ENCODE data around the gene MYO5C. TPM values are rescaled to one million over a fixed set of nuclear protein-coding genes. Genes with fewer than 3 reads are reported as not detected.
"Not testable (repeated sequence)": the region's sequence is repeated elsewhere in the genome, so short reads cannot be mapped to it uniquely, and the experiment has no call there.

The MYO5C gene
- total and polyA plus RNA-seq, 2 of the 13 experiments (the other 11 are each of a cell fraction or from before 2014, with no cell fraction given) = 15.7 to 23.7 TPM

DNA sequence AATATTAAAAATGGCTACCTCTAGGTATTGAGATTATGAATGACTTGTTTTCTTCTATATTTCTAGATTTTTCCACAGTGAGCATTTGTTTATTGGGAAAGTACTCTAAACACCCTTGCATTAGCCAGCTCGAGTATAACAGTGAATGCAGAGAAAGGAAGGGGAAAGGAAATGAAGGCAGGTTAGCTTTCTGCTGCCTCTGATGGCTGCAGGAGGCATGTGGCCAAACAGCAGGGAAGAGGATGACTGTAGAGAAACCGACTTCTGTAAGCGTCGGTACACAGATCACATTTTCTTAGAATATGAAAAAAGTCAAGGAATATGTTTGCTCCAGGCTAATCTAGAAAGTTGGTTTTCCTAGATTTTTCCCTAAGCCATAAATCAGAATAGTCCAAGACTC is 124.2 kb downstream of the MYO5C start:
- Histone ChIP-seq H3K4me3 (replicated peaks in 1 of 3; ENCODE audit: insufficient read depth in 1 of 3, low read depth in 2 of 3, low read length in 3 of 3) (no peak overlapping the region), H3K9ac (ENCODE audit: insufficient read depth, low read depth, low read length) (no peak overlapping the region), H3K4me1 (ENCODE audit: insufficient read depth, low read length) (no peaks in the 10 kb centered on the region), H3K27ac (ENCODE audit: extremely low read length, insufficient read depth, low read length) (no peak overlapping the region), H2AFZ (ENCODE audit: low read length) (no peak overlapping the region), H3K36me3 (replicated peaks in 1 of 2; ENCODE audit: control insufficient read depth in 1 of 2, insufficient read depth in 2 of 2, low read length in 2 of 2) (no peaks in the 10 kb centered on the region), H3K9me3 (ENCODE audit: low read length) (no peaks in the 10 kb centered on the region), H3K27me3 (ENCODE audit: control insufficient read depth in 1 of 2, insufficient read depth in 2 of 2, low read length in 2 of 2) (no peaks in the 10 kb centered on the region), H3K79me2 (ENCODE audit: insufficient read depth, low read length) (no peaks in the 10 kb centered on the region), H3K4me2 (ENCODE audit: low read depth, low read length) (no peak overlapping the region), H4K20me1 (ENCODE audit: insufficient read depth, low read length) (no peaks in the 10 kb centered on the region)
- CTCF ChIA-PET (ENCODE audit: low intra/inter-chr PET ratio, low total read pairs) = no interaction called here
- ATAC-seq (no peak), DNase-seq (ENCODE audit: low spot score) (no peak), FAIRE-seq (no peak)
- intact Hi-C loops (cut with micrococcal nuclease; ENCODE audit: unreplicated experiment) = no loop called here
- TF ChIP-seq, protein P1, sequence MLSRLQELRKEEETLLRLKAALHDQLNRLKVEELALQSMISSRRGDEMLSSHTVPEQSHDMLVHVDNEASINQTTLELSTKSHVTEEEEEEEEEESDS (CRISPR knock-in tag; IDR thresholded peaks at IDR 0.05; ENCODE audit: borderline replicate concordance) = no peak
- TF ChIP-seq TAF15 (IDR thresholded peaks at IDR 0.05; ENCODE audit: low read depth, low read length, poor library complexity, severe bottlenecking) (no peak), HDAC1 (CRISPR knock-in tag; IDR thresholded peaks at IDR 0.05) (no peak), TCF7 (IDR thresholded peaks at IDR 0.05; ENCODE audit: low read depth) (no peak), SP2 (CRISPR knock-in tag; IDR thresholded peaks at IDR 0.05) (no peak), NFE2 (CRISPR knock-in tag; IDR thresholded peaks at IDR 0.05) (no peak), RNF219 (CRISPR knock-in tag; IDR thresholded peaks at IDR 0.05) (no peak), MTA3 (CRISPR knock-in tag; IDR thresholded peaks at IDR 0.05) (no peak), SOX5 (CRISPR knock-in tag; IDR thresholded peaks at IDR 0.05; ENCODE audit: borderline replicate concordance) (no peak), ELK4 (CRISPR knock-in tag; IDR thresholded peaks at IDR 0.05; ENCODE audit: borderline replicate concordance) (no peak)
- WGBS (ENCODE audit: low lambda C conversion rate) = 77% methylated on average over 4 of the region's 4 CpGs
- BruUV-seq (replicated peaks) = no TSS peak
- POLR2A ChIA-PET = interaction anchor here (0.6 kb wide), 1 partner anchor 9 kb away, joined by 4 read pairs; no protein-coding TSS in a partner anchor
- in situ Hi-C loops (cut with HindIII; ENCODE audit: extremely low pct_ligation_motif_present, low pct_unique_long_range_greater_than_20kb) = no loop called here

DNA sequence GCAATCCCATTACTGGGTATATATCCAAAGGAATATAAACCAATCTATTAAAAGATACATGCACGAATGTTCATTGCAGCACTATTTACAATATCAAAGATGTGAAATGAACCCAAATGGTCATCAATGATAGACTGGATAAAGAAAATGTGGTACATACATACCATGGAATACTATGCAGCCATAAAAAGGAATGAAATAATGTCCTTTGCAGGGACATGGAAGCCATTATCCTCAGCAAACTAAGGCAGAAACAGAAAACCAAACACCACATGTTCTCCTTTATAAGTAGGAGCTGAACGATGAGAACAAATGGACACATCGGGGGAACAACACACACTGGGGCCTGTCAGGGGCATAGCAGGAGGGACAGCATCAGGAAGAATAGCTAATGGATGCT is 125.4 kb downstream of the MYO5C start:
- H3K9ac ChIP-seq (ENCODE audit: insufficient read depth, low read depth, low read length); H3K4me2 ChIP-seq (ENCODE audit: low read depth, low read length); FAIRE-seq; intact Hi-C loops (cut with micrococcal nuclease; ENCODE audit: unreplicated experiment); H2AFZ ChIP-seq (ENCODE audit: low read length); H3K79me2 ChIP-seq (ENCODE audit: insufficient read depth, low read length); H3K4me3 ChIP-seq (replicated peaks in 1 of 3; ENCODE audit: insufficient read depth in 1 of 3, low read depth in 2 of 3, low read length in 3 of 3); ATAC-seq; DNase-seq (ENCODE audit: low spot score); BruUV-seq (replicated peaks); H3K9me3 ChIP-seq (ENCODE audit: low read length); H3K4me1 ChIP-seq (ENCODE audit: insufficient read depth, low read length); H3K36me3 ChIP-seq (replicated peaks in 1 of 2; ENCODE audit: control insufficient read depth in 1 of 2, insufficient read depth in 2 of 2, low read length in 2 of 2); H4K20me1 ChIP-seq (ENCODE audit: insufficient read depth, low read length); in situ Hi-C loops (cut with HindIII; ENCODE audit: extremely low pct_ligation_motif_present, low pct_unique_long_range_greater_than_20kb); POLR2A ChIA-PET; H3K27me3 ChIP-seq (ENCODE audit: control insufficient read depth in 1 of 2, insufficient read depth in 2 of 2, low read length in 2 of 2); CTCF ChIA-PET (ENCODE audit: low intra/inter-chr PET ratio, low total read pairs); H3K27ac ChIP-seq (ENCODE audit: extremely low read length, insufficient read depth, low read length): not testable (repeated sequence)
- WGBS (ENCODE audit: low lambda C conversion rate) = 98% methylated on average over 3 of the region's 3 CpGs
